SU-DHL-6 (cell line): ENCODE results near the gene MYH11.

Source experiments
- H2AFZ ChIP-seq: fragments of 200-600 bp; sonication (generic); 2 replicates; pipeline ENCODE4 v1.6.1; 2014; ENCODE audit warnings: low read depth, mild to moderate bottlenecking, moderate library complexity, mixed read lengths, antibody characterized with exemption, low read length; ENCODE audit not compliant: severe bottlenecking
- H3F3A ChIP-seq: fragments of 200-600 bp; shearing (Covaris generic); 2 replicates; pipeline ENCODE4 v1.6.0; 2016; ENCODE audit warnings: antibody characterized with exemption, mild to moderate bottlenecking; ENCODE audit not compliant: insufficient read depth
- H3K27ac ChIP-seq: fragments of 200-600 bp; sonication (generic); 2 replicates; pipeline ENCODE4 v1.5.1; 2016; ENCODE audit warnings: low read depth, mild to moderate bottlenecking, low read length, moderate library complexity, mixed read lengths
- H3K27me3 ChIP-seq: fragments of 200-600 bp; sonication (generic), shearing (Covaris generic); 2 replicates; pipeline ENCODE4 v1.6.0; 2014; ENCODE audit warnings: mild to moderate bottlenecking, low read length
- H3K36me3 ChIP-seq: fragments of 200-600 bp; sonication (generic); 2 replicates; pipeline ENCODE4 v1.6.1; 2014; ENCODE audit warnings: mild to moderate bottlenecking, low read length, mixed read lengths
- H3K4me2 ChIP-seq: fragments of 300-600, 200-600 bp; shearing (Covaris generic), sonication (generic); 2 replicates; pipeline ENCODE4 v1.6.0; 2014; ENCODE audit warnings: low read length, low read depth, mild to moderate bottlenecking; ENCODE audit not compliant: poor library complexity, severe bottlenecking
- H3K4me3 ChIP-seq: fragments of 200-600 bp; sonication (generic); 2 replicates; pipeline ENCODE4 v1.5.1; 2014; ENCODE audit warnings: antibody characterized with exemption, low read length, mild to moderate bottlenecking, mixed read lengths; ENCODE audit not compliant: insufficient read depth, poor library complexity, severe bottlenecking
- H3K79me2 ChIP-seq: fragments of 200-600 bp; sonication (generic); 2 replicates; pipeline ENCODE4 v1.6.1; 2014; ENCODE audit warnings: mild to moderate bottlenecking, low read length, moderate library complexity; ENCODE audit not compliant: insufficient read depth
- H3K9ac ChIP-seq: fragments of 200-600 bp; sonication (generic); 2 replicates; pipeline ENCODE4 v1.7.0; 2014; ENCODE audit warnings: mild to moderate bottlenecking, low read length
- H3K9me2 ChIP-seq: fragments of 200-600 bp; sonication (generic); replicated peaks from 2 replicates; pipeline ENCODE4 v1.6.1; 2014; ENCODE audit warnings: low read length; ENCODE audit not compliant: insufficient read depth
- H3K9me3 ChIP-seq: fragments of 200-600 bp; sonication (generic); 2 replicates; pipeline ENCODE4 v1.6.1; 2014; ENCODE audit warnings: low read length, mixed read lengths; ENCODE audit not compliant: insufficient read depth
- H4K20me1 ChIP-seq: fragments of 200-600 bp; sonication (generic); 2 replicates; pipeline ENCODE4 v1.6.1; 2014; ENCODE audit warnings: low read depth, mild to moderate bottlenecking, antibody characterized with exemption, low read length, moderate library complexity, mixed read lengths
- EZH2phosphoT487 ChIP-seq: fragments of 200-600 bp; sonication (generic), shearing (Covaris generic); conservative IDR thresholded peaks from 2 replicates; pipeline ENCODE4 v1.6.1; 2018; ENCODE audit warnings: mild to moderate bottlenecking, antibody characterized with exemption, low read length, moderate library complexity, mixed read lengths
- TF ChIP-seq, protein P1 (sequence below): fragments of 200-600 bp; sonication (generic); IDR thresholded peaks from one replicate; pipeline ENCODE4 v1.5.1; 2017; ENCODE audit warnings: antibody characterized with exemption, mild to moderate bottlenecking, low read length, moderate library complexity; ENCODE audit not compliant: insufficient read depth, poor library complexity, severe bottlenecking

MYH11 gene

DNA sequence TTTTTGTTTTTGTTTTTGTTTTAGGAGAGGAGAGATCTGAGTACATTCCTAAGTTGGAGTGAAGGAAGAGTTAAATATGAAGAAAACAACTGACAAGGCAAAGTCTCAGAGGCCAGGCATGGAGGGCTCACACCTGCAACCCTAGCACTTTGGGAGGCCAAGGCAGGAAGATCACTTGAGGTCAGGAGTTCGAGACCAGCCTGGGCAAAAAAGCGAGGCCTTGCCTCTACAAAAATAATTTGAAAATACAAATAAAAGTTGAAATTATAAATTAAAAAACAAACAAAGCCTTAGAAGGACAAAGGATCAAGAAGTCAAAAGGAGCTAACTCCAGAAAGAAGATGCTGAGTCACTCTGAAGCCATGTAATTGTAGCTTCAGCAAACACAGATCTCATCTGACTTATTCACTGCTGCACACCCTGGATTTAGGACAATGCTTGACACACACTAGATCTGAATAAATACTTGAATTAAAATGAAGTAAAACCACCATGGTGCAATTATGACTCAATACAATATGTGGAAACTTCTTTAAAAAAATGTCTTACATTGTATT is 22.5 kb upstream of the MYH11 start:
- TF ChIP-seq EZH2phosphoT487: no peak
- TF ChIP-seq, protein P1, sequence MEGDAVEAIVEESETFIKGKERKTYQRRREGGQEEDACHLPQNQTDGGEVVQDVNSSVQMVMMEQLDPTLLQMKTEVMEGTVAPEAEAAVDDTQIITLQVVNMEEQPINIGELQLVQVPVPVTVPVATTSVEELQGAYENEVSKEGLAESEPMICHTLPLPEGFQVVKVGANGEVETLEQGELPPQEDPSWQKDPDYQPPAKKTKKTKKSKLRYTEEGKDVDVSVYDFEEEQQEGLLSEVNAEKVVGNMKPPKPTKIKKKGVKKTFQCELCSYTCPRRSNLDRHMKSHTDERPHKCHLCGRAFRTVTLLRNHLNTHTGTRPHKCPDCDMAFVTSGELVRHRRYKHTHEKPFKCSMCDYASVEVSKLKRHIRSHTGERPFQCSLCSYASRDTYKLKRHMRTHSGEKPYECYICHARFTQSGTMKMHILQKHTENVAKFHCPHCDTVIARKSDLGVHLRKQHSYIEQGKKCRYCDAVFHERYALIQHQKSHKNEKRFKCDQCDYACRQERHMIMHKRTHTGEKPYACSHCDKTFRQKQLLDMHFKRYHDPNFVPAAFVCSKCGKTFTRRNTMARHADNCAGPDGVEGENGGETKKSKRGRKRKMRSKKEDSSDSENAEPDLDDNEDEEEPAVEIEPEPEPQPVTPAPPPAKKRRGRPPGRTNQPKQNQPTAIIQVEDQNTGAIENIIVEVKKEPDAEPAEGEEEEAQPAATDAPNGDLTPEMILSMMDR: no peak
- Histone ChIP-seq H3K79me2 (peaks cover 13% of the 10 kb centered on the region; the same call in 1 of the 2 replicates), H3F3A (no peaks in the 10 kb centered on the region), H3K27ac (no peak overlapping the region), H3K4me3 (no peak overlapping the region), H3K4me2 (no peak overlapping the region), H2AFZ (no peak overlapping the region), H4K20me1 (no peaks in the 10 kb centered on the region), H3K36me3 (peaks cover 6% of the 10 kb centered on the region; the same call in 1 of the 2 replicates), H3K9me3 (no peaks in the 10 kb centered on the region), H3K9me2 (no peaks in the 10 kb centered on the region), H3K27me3 (no peaks in the 10 kb centered on the region), H3K9ac (no peak overlapping the region)

DNA sequence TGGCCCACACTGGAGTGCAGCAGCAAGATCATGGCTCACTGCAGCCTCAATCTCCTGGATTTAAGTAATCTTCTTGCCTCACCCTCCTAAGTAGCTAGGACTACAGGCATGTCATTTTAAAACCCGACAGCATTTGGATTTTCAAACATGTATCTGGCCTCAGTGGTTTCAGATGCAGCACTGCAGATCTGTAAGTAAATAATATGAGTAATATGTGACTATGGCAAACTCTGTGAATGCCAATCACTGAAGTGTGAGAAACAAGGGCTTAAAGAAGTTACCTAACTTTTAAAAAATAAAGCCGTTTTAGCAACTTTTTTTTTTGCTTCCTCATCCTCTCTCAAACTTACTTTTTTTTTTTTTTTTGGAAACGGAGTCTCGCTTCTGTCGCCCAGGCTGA is 19.7 kb upstream of the MYH11 start:
- H3F3A ChIP-seq: no peaks in the 10 kb centered on the region
- H3K27me3 ChIP-seq: no peaks in the 10 kb centered on the region
- H3K4me2 ChIP-seq: no peak overlapping the region
- no peak overlapping the region for H2AFZ ChIP-seq
- TF ChIP-seq, protein P1: no peak
- TF ChIP-seq EZH2phosphoT487: no peak
- peaks cover 3% of the 10 kb centered on the region; the same call in 1 of the 2 replicates for H3K36me3 ChIP-seq
- no peaks in the 10 kb centered on the region for H3K9me3 ChIP-seq
- H4K20me1 ChIP-seq: no peaks in the 10 kb centered on the region
- no peaks in the 10 kb centered on the region for H3K9me2 ChIP-seq
- H3K79me2 ChIP-seq: no peaks in the 10 kb centered on the region
- H3K4me3 ChIP-seq: no peak overlapping the region
- no peak overlapping the region for H3K27ac ChIP-seq
- H3K9ac ChIP-seq: no peak overlapping the region

DNA sequence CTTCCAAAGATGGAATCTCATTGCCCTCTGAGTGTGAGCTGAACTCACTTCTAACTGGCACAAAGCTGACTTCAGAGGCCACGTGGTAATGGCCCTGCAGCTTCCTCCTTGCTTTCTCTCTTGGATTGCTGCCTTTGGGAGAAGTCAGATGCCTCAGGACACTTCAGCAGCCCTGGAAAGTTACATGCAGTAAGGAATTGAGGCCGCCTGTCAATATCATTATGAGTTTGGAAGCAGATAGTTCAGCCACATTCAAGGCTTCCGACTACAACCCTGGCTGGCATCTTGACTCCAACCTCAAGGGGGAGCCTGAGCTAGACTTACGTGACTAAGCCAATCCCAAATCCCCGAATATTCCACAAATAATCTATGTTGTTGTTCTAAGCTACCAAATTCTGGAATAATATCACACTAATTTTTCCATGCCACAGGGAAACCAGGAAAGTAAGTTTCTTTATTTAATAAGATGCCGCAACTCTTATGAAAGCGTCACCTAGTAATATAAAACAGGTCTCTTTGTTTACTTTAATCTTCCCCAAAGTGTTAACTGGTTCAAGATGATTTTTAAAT is 18.0 kb upstream of the MYH11 start:
- no peaks in the 10 kb centered on the region for H3K9me3 ChIP-seq
- H4K20me1 ChIP-seq: no peaks in the 10 kb centered on the region
- no peak overlapping the region for H3K27ac ChIP-seq
- H3K4me3 ChIP-seq: no peak overlapping the region
- no peak for TF ChIP-seq EZH2phosphoT487
- TF ChIP-seq, protein P1: peak; percentile 37
- no peaks in the 10 kb centered on the region for H3K27me3 ChIP-seq
- no peak overlapping the region for H3K9ac ChIP-seq
- no peak overlapping the region for H2AFZ ChIP-seq
- H3F3A ChIP-seq: no peaks in the 10 kb centered on the region
- no peak overlapping the region for H3K4me2 ChIP-seq
- H3K9me2 ChIP-seq: no peaks in the 10 kb centered on the region
- peaks cover 6% of the 10 kb centered on the region; the same call in 1 of the 2 replicates for H3K36me3 ChIP-seq
- H3K79me2 ChIP-seq: no peaks in the 10 kb centered on the region
